ENCODE data around the gene TRIM27.
"Not testable (repeated sequence)": the region's sequence is repeated elsewhere in the genome, so short reads cannot be mapped to it uniquely, and the experiment has no call there.

TRIM27 gene

GRCh38 chr6:28941684-28942448 is 18.1 kb upstream of the TRIM27 start:
- DNase-seq = no peak

- peak; percentile 75 to 78 for DNase-seq
These were observed 17.3 kb upstream of the TRIM27 start for GRCh38 chr6:28940858-28941683.

- peak; percentile 42 to 57 for DNase-seq
These were observed 16.6 kb upstream of the TRIM27 start for GRCh38 chr6:28940294-28940857.

GRCh38 chr6:28933069-28933468 is 9.3 kb upstream of the TRIM27 start:
- DNase-seq = no peak

GRCh38 chr6:28929887-28930620 is 6.3 kb upstream of the TRIM27 start:
- DNase-seq = no peak

GRCh38 chr6:28929339-28929738 is 5.6 kb upstream of the TRIM27 start:
- DNase-seq = not testable (repeated sequence)

GRCh38 chr6:28927846-28928245 is 4.1 kb upstream of the TRIM27 start:
- no peak for DNase-seq

- DNase-seq = peak; percentile 14 to 36
These were observed 916 bp downstream of the TRIM27 start for GRCh38 chr6:28922821-28923317.

GRCh38 chr6:28922004-28922820 is 1.6 kb downstream of the TRIM27 start:
- peak; percentile 47 for DNase-seq

GRCh38 chr6:28920281-28920680 is 3.5 kb downstream of the TRIM27 start:
- DNase-seq = no peak

GRCh38 chr6:28914941-28915340 is 8.8 kb downstream of the TRIM27 start:
- DNase-seq = no peak

- no peak for DNase-seq
These were observed 12.7 kb downstream of the TRIM27 start for GRCh38 chr6:28910901-28911690.

GRCh38 chr6:28907394-28907793 is 16.4 kb downstream of the TRIM27 start:
- no peak for DNase-seq

- no peak for DNase-seq
These were observed 17.1 kb downstream of the TRIM27 start for GRCh38 chr6:28906669-28907068.

GRCh38 chr6:28903686-28904085 is 20.1 kb downstream of the TRIM27 start:
- DNase-seq = no peak

- DNase-seq = no peak
These were observed 22.0 kb downstream of the TRIM27 start for GRCh38 chr6:28901831-28902230.

GRCh38 chr6:28900577-28901256 is 23.1 kb downstream of the TRIM27 start:
- no peak for DNase-seq

- no peak for DNase-seq
These were observed 25.1 kb downstream of the TRIM27 start for GRCh38 chr6:28898710-28898965.

- no peak for DNase-seq
These were observed 26.4 kb downstream of the TRIM27 start for GRCh38 chr6:28897369-28897745.

GRCh38 chr6:28896505-28897368 is 27.0 kb downstream of the TRIM27 start:
- DNase-seq = peak; percentile 33 to 37

Data from activated CD4-positive, alpha-beta T cell treated with anti-CD3 and anti-CD28 coated beads for 4 hours (primary cell).